HG03439 (cell line): ENCODE results near the gene MTX2.
A peak's percentile ranks its signal among the peaks of the same experiment; 100 is the strongest.
"Not testable (repeated sequence)": the region's sequence is repeated elsewhere in the genome, so short reads cannot be mapped to it uniquely, and the experiment has no call there.

Experiments
- ATAC-seq: cut with Tn5 transposase; IDR thresholded peaks from one replicate; pipeline ENCODE4 v1.9.1; 2021; ENCODE audit warnings: mild to moderate bottlenecking, moderate library complexity; ENCODE audit not compliant: unreplicated experiment

The MTX2 gene

DNA sequence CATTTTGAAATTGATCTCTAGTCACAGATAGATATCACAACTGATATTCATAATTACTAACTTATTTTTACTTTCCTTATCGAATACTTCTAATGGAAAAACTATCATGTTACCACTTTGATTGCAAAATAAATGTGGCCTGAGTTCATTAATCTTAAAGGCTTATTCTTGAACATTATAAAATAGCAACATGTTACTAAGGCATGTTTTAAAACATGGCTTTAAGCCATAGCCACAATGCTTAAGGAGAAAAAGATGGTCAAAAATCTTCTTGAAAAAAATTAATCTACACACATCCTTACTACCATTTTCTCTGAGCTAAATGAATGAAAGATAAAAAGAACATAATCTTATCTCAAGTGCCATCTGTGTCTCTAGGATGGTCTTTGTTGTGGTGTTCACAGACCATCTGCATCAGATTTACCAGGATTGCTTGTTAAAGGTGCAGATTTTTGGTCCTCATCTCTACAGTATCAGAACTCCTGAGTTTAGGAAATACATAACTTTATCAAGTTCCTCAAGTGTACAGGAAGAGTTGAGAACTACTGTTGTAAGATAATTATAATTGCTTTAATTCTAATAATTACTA, 15.3 kb downstream of the MTX2 start:
- ATAC-seq, result no peak

DNA sequence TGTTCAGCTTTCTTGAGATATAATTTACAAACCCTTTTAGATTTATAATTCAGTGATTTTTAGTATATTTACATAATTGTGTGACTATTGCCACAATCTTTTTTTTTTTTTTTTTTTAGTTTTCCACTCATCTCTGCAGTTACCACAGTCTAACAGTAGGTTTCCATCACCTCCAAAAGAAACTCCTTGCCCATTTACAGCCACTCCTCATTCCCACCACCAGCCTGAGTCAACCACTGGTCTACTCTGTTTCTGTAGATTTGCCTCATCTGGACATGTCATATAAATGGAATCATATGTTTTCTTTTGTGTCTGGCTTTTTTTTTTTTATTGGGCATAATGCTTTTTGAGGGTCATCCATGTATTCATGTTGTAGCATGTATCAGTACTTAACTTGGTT, 16.1 kb downstream of the MTX2 start:
- ATAC-seq, result no peak

DNA sequence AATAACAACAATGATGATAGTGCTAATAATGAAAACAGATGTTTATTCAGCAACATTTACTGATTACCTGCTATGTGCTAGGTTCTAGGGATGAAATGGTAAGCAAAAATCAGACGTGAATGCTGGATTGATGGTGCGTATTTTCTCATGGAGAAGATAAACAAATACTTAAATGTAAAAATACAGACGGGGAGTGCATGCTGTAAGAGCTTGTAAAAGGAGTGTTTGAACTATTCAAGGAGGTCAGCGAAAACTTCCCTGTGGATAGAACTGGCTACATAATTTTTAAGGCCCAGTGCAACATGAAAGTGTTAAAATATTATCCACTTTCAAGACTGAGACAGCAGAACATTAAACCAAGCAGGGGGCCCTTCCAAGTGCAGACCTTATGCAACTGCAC, 22.1 kb downstream of the MTX2 start:
- ATAC-seq, result no peak

DNA sequence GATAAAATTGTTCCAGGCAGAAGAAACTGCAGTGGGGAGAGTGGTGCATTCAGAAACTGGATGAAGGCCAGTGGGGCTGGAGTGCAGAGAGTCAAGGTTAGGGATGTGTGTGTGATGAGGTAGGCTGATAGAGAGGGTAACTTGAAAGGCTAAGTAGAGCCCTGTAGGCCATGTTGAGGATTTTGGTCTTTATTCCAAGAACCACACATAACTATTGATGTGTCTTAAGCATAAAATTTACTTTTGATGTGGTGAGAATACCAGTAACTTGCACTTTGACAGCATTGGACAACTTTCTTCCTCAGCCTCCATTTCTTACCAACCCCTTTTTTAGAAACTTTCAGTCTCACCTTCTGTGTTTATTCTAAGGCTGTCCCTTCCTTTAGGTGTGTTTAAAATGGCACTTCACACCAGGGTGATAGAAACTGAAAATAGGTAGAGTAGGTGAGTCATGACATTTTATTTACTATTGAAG, 22.6 kb downstream of the MTX2 start:
- peak; percentile 90 for ATAC-seq

DNA sequence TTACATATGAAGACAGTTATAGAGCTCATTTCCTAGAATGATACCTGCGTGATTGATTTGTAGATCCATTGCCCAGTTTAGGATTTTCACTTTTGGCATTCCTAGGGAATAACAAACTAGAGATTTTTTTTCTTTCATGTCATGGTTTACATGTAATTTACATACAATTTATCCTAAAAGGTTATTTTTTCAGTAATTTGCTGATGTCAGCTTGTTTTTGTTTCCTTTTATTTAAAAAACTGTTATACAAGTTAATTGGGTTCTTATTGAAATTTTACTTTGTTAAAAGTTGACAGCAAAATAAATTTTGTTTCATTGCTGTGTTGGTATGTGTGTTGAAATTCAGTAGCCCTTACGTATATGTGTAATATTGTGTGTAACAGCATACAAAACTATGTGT, 23.4 kb downstream of the MTX2 start:
- ATAC-seq, result no peak

DNA sequence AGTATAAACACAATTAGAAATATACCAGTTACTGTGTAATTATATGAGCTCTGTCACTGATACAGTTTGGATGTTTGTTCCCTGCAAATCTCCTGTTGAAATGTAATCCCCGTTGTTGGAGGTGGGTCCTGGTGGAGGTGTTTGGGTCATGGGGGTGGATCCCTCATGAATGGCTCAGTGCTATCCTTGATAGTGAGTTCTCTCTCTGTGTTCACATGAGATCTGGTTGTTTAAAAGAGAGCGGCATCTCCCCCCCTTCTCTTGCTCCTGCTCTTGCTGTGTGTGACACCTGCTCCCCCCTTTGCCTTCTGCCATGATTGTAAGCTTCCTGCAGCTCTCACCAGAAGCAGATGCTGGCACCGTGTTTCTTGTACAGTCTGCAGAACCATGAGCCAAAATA, 24.1 kb downstream of the MTX2 start:
- ATAC-seq, result no peak

DNA sequence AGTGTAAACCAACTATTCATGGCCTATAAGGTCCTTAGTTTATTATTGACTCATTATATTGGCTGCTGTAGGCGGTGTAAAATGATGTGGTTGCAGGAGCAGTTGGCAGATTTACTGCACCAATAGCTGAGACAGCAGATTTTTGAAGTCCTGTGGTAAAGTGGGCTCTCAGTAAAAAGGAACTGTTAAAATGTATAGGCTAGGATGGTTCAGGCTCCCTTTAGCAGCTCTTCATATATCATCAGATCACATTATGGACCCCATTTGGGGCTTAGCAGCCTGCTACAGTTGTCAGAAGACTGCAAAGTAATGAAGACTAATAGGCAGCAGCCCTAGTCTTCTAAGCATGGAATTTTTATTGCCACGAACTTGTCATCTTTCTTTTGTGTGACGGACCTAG, 27.8 kb downstream of the MTX2 start:
- no peak for ATAC-seq

DNA sequence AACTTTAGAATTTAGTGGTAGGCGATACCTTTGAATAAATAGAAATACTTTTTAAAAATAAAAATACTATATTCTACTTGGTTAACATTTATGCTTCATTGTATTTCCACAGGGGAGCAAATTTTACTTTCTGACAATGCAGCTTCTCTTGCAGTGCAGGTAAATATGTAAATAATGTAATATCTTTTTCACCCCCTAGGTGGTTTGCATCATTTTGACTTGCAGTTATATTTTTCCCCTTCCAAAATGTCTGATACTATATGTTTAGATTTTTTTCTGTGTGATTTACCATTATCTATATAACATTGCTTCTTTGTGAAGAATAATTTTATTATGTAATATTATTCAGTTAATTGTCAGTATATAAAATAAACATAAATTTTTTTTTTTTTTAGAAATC, 28.5 kb downstream of the MTX2 start:
- ATAC-seq, result no peak

DNA sequence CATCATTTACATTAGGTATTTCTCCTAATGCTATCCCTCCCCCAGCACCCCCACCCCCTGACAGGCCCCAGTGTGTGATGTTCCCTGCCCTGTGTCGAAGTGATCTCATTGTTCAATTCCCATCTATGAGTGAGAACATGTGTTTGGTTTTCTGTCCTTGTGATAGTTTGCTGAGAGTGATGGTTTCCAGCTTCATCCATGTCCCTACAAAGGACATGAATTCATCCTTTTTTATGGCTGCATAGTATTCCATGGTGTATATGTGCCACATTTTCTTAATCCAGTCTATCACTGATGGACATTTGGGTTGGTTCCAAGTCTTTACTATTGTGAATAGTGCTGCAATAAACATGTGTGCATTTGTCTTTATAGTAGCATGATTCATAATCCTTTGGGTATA, 36.8 kb downstream of the MTX2 start:
- not testable (repeated sequence) for ATAC-seq

DNA sequence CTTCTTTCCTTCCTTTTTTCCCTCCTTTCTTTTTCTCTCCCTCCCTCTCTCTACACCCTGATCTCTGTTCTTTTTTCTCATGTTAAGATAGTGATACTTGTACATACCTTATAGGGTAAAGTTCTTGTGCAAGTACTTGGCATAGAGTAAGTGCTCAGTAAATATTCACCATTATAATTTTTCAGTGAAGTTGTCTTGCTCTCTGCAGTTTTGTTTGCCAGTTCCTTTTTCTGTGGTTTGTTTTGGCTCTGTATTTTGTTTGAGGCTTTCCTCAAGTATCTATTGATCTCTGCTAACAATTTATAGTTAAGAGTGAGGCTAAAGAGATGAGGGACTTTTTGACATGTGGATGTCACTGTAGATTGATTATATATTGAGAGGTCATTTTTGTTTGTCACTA, 48.0 kb downstream of the MTX2 start:
- no peak for ATAC-seq

DNA sequence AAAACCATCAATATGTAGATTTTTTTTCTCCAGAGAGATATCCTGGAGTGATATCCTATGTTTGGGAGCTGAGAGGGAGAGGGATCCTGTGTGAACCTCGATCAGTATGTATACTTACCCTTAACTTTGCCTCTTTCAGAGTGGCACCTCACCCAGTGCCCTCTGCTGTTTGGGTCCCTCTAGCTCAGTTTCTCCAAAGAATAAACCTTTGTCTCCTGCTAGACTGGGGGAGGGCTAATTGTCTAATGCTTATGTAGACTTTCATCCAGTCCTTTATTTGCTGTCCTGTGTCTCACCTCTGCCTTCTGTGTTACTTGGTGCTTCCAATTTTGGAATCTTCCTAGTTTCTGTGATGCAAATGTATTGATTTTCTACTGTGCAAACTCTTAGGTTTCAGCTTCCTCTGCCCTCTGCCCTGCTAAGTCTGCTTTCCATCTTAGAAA, 48.4 kb downstream of the MTX2 start:
- ATAC-seq, result no peak

DNA sequence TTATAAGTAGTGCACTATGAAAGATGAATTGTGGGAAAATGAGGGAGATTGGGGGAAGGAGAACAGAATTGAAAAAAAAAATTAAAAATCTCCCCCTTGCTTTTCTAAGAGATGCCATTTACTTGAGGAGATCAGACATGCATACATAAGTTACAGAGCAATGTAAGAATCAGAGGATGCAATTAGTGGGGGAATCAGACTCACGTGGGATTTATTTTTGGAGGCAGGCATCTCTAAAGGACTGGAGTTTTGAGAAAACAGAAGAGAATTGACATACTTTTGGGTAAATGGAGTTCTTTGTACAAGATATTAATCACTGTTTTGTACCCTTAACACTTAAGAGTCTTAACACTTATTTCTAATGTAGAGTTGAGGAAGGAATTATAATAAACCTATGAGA, 52.7 kb downstream of the MTX2 start:
- no peak for ATAC-seq

DNA sequence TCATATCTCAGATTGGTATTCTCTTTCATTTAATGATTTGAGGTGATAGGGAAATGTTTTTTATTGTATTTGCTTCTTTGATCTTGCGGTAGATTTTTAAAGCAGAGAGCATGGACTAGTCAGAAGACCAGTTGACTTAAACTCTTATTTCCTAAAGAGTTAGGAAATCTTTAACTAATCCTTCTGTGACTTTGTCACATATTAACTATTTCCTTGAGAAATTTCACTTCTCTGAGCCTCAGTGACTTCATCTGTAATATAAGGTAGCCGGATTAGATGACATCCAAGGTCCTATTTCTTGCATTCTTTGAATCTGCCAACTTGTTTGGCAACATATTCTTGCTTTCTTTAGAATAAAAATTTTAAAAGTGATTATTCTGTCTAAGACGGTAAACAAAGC, 55.6 kb downstream of the MTX2 start:
- no peak for ATAC-seq

DNA sequence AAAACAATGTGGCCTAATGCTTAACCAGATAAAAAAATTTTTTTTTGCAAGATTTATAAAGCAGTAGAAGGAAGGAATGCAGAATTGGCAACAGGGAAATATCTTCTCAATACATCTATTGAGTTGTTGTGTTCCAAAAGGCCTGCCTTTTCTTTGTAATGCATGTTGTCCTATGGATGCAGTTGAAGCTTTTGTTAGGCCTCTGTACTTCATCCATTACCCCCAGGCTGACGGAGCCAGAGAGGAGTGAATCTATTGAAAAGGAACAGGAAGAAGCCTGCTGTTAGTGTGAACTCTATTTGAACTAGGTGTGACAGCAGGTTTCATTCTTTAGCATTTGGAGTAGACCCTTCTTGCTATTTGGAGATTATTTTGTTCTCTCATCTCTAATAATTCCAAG, 56.5 kb downstream of the MTX2 start:
- ATAC-seq, result no peak

DNA sequence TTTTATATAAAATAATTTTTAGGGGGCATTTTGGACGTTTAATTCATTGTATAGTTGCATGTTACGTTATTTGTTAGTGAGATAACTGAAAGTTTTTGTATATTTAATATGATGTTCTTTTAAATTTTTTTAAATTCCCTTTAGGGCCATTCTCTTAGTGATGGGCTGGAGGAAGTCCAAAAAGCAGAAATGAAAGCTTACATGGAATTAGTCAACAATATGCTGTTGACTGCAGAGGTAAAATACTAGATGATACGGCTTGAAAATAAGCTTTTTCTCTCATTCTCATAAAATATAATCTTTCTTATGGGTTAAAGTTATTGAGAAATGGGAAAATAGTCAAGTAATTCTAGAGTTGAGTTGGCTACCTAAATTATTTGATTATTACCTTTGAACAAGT, 58.9 kb downstream of the MTX2 start:
- no peak for ATAC-seq

DNA sequence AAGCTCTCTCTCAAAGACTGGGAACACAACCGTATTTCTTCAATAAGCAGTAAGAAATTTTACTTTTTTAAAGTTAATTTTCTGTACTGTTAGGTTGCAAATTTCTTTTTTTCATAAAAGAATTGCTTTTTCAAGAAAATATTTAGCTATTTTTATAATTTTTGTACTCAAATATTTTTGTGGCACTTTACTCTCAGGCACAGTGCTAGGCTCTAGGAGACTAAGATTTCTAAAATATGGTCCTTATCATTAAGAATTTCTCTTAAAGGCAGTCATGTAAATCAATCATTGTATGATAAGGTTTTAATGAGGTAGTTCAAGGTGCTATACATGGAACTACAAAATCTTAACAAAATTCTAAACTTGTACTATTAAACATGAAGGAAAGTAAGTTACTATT, 61.4 kb downstream of the MTX2 start:
- no peak for ATAC-seq

DNA sequence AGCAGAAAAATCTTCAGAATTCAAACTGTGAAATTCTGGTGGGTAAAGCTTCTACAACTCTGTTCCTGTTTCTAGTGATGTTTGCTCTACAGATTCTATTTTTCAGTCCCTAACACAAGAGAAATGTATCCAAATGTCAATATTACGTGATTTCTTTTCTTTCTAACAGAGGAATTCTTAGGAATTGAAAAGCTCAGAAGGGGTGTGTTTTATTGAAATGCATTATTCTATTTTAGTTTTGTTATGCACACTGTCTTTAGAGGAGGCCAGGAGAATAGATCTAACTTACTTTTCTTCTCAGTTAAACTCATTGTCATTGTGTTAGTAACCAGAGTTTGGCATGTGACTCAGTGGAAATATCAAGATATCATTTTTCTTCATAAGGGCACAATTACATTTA, 62.4 kb downstream of the MTX2 start:
- no peak for ATAC-seq

DNA sequence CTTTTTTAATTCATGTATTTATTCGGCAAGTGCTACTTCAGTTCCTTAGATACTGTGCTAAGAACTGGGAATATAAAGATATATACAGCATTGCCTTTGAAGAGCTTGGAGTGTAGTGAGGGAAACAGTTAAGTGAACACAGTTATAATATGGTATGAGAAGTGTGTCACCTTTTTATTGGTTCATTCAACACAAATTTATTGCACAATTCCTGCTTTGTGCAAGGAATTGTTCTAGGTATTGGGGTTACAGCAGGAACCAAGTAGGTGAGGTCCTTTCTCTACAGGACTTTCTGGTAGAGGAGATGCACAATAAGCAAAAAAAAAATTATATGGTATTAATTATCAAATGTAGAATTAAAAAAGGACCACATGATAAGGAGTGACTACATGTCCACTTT, 65.5 kb downstream of the MTX2 start:
- ATAC-seq, result no peak

DNA sequence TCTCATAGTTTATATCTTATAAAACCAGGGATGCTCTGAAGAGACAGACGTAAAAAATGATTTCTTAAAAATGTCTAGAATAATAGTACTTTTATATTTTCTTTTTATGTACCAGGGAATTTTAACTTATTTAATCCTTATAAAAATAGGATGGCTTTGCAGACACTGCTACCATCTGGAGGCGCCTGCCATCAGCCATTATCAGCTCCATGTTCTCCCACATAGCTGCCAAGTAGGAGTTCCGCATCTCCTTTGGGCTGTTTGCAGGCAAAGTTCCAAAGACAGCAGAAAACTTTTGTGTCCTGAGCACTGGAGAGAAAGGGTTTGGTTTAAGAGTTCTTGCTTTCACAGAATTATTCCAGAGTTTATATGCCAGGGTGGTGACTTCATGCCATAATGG, 69.2 kb downstream of the MTX2 start:
- no peak for ATAC-seq

DNA sequence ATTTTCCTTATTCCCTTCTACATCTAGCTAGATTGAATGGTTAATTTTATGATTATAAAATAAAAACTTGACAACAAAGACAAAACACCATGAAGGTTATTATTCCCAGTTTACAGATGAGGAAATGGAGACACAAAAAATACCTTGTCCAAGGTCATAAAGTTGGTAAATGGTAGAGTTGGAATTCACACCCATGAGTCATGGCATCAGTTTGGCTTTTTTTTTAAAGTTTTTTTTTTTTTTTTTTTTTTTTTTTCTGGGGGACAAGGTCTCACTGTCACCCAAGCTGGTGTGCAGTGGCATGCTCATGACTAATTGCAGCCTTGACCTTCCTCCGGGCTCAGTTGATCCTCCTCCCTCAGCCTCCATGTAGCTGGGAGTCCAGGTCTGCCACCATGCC, 70.0 kb downstream of the MTX2 start:
- no peak for ATAC-seq

DNA sequence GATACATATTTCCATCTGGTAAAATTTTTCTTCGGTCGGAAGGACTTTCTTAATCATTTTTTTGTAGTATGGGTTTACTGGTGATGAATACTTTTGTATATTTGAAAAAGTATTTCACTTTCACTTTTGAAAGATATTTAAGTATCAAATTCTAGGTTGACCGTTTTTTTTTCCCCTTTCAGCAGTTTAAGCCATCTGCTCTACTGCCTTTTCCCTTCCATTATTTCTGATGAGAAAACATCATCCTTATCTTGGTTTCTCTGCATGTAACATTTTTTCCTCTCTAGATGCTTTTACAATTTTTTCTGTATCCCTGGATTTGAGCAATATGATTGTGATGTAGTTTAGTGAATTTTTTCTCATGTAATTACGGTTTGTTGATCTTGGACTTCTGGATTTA, 87.0 kb downstream of the MTX2 start:
- ATAC-seq, result no peak

DNA sequence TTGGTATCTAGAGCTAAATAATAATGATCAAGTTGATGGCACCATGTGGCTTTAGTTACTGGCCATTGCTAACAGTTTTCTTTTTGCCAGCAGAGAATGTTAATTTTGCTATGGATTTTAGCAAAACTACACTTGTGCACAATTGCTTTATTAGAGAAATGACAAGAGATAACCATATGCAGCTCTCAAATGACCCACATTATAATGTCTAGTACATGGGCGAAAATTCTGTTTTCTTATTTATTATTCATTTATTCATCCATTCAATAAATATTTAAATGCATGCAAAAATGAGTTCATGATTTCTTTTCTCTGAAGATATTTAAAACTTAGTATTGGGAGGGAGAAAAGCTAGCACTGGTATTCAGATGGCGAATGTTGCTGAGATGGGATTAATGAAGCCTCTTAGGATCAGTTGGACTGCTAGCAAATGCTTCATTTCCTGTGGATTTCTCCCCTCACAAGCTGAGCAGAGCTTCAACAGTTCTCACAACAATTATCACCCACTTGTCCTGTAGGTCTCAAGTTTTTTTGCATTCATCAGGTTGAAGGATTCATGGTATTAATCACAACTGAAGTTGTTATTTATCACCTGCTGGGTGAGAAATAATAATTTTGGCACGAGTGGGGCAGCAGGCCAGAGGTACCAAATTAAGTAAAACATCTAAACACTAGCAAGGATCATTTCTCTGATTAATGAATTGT, 95.2 kb downstream of the MTX2 start:
- no peak for ATAC-seq

DNA sequence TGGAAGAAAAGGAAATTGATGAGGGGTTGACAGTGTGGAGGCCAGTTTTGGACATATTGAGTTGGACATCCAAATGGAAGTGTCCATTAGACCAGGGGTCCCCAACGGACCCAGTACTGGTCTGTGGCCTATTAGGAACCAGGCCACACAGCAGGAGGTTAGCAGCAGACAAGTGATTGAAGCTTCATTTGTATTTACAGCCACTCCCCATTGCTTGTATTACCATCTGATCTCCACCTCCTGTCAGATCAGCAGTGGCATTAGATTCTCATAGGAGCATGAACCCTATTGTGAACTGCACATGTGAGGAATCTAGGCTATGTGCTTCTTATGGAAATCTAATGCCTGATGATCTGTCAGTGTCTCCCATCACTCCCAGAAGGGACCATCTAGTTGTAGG, 99.1 kb downstream of the MTX2 start:
- no peak for ATAC-seq
